ENCODE data around the gene SLC4A11. TPM values are rescaled to one million over a fixed set of nuclear protein-coding genes. Genes with fewer than 3 reads are reported as not detected.

The SLC4A11 gene
- total RNA-seq, 1 donor from 2014 or later: 6.6 TPM

GRCh38 chr20:3277686-3278465 lies 38.9 kb upstream of the SLC4A11 start:
- Histone ChIP-seq H3K79me2 (ENCODE audit: insufficient read depth, low read length) (no peaks in the 10 kb centered on the region), H3K27ac (ENCODE audit: low read depth, low read length) (no peak overlapping the region), H4K20me1 (ENCODE audit: insufficient read depth, low read length) (peaks cover 8% of the 10 kb centered on the region), H3K4me2 (ENCODE audit: low read length) (no peak overlapping the region), H3K9ac (ENCODE audit: low read length) (no peak overlapping the region), H3K4me3 (ENCODE audit: insufficient read depth, low read depth, low read length) (no peak overlapping the region), H2AFZ (ENCODE audit: low read depth, low read length) (no peak overlapping the region), H3K36me3 (ENCODE audit: insufficient read depth, low read length) (peaks cover 36% of the 10 kb centered on the region), H3K27me3 (ENCODE audit: insufficient read depth, low read length) (no peaks in the 10 kb centered on the region), H3K9me3 (ENCODE audit: insufficient read depth, low read depth, low read length) (no peaks in the 10 kb centered on the region), H3K4me1 (ENCODE audit: insufficient read depth, low read length) (no peaks in the 10 kb centered on the region)
- FAIRE-seq (no peak), DNase-seq (ENCODE audit: low read depth) (no peak)
- H3K4me1 Mint-ChIP-seq (ENCODE audit: low read depth, unreplicated experiment): peaks cover 13% of the 10 kb centered on the region
- H3K9me3 Mint-ChIP-seq (ENCODE audit: unreplicated experiment): no peaks in the 10 kb centered on the region
- no peak for TF ChIP-seq CTCF (IDR thresholded peaks at IDR 0.05; ENCODE audit: insufficient read depth, low read depth, low read length)
- no peak for TF ChIP-seq EZH2 (IDR thresholded peaks at IDR 0.05; ENCODE audit: insufficient read depth, low read length)
- no peaks in the 10 kb centered on the region for H3K27me3 Mint-ChIP-seq (ENCODE audit: low read depth, unreplicated experiment)
- H3K4me3 Mint-ChIP-seq (ENCODE audit: unreplicated experiment): no peak overlapping the region
- H3K36me3 Mint-ChIP-seq (ENCODE audit: low read depth, unreplicated experiment): peaks cover 43% of the 10 kb centered on the region
- H3K27ac Mint-ChIP-seq (ENCODE audit: unreplicated experiment): no peak overlapping the region

GRCh38 chr20:3276680-3277015 lies 37.7 kb upstream of the SLC4A11 start:
- H3K4me1 ChIP-seq (ENCODE audit: insufficient read depth, low read length): no peaks in the 10 kb centered on the region
- no peaks in the 10 kb centered on the region for H3K9me3 ChIP-seq (ENCODE audit: insufficient read depth, low read depth, low read length)
- no peak overlapping the region for H3K27ac ChIP-seq (ENCODE audit: low read depth, low read length)
- no peaks in the 10 kb centered on the region for H3K9me3 Mint-ChIP-seq (ENCODE audit: unreplicated experiment)
- H3K4me3 ChIP-seq (ENCODE audit: insufficient read depth, low read depth, low read length): no peak overlapping the region
- no peaks in the 10 kb centered on the region for H3K79me2 ChIP-seq (ENCODE audit: insufficient read depth, low read length)
- H3K4me2 ChIP-seq (ENCODE audit: low read length): no peak overlapping the region
- H3K27ac Mint-ChIP-seq (ENCODE audit: unreplicated experiment): no peak overlapping the region
- H3K27me3 ChIP-seq (ENCODE audit: insufficient read depth, low read length): no peaks in the 10 kb centered on the region
- peaks cover 42% of the 10 kb centered on the region for H3K36me3 Mint-ChIP-seq (ENCODE audit: low read depth, unreplicated experiment)
- no peak for TF ChIP-seq EZH2 (IDR thresholded peaks at IDR 0.05; ENCODE audit: insufficient read depth, low read length)
- TF ChIP-seq CTCF (IDR thresholded peaks at IDR 0.05; ENCODE audit: insufficient read depth, low read depth, low read length): peak; percentile 10
- no peak for FAIRE-seq
- no peaks in the 10 kb centered on the region for H3K27me3 Mint-ChIP-seq (ENCODE audit: low read depth, unreplicated experiment)
- no peak overlapping the region for H2AFZ ChIP-seq (ENCODE audit: low read depth, low read length)
- peaks cover 35% of the 10 kb centered on the region for H3K36me3 ChIP-seq (ENCODE audit: insufficient read depth, low read length)
- no peak overlapping the region for H3K4me3 Mint-ChIP-seq (ENCODE audit: unreplicated experiment)
- H4K20me1 ChIP-seq (ENCODE audit: insufficient read depth, low read length): peaks cover 8% of the 10 kb centered on the region
- no peak for DNase-seq (ENCODE audit: low read depth)
- no peak overlapping the region for H3K9ac ChIP-seq (ENCODE audit: low read length)
- peaks cover 4% of the 10 kb centered on the region for H3K4me1 Mint-ChIP-seq (ENCODE audit: low read depth, unreplicated experiment)

GRCh38 chr20:3275966-3276679 lies 37.1 kb upstream of the SLC4A11 start:
- Histone ChIP-seq H3K9me3 (ENCODE audit: insufficient read depth, low read depth, low read length) (no peaks in the 10 kb centered on the region), H3K4me3 (ENCODE audit: insufficient read depth, low read depth, low read length) (no peak overlapping the region), H3K4me2 (ENCODE audit: low read length) (no peak overlapping the region), H3K79me2 (ENCODE audit: insufficient read depth, low read length) (no peaks in the 10 kb centered on the region), H3K9ac (ENCODE audit: low read length) (no peak overlapping the region), H3K4me1 (ENCODE audit: insufficient read depth, low read length) (no peaks in the 10 kb centered on the region), H3K36me3 (ENCODE audit: insufficient read depth, low read length) (peaks cover 31% of the 10 kb centered on the region), H2AFZ (ENCODE audit: low read depth, low read length) (no peak overlapping the region), H4K20me1 (ENCODE audit: insufficient read depth, low read length) (peaks cover 8% of the 10 kb centered on the region), H3K27me3 (ENCODE audit: insufficient read depth, low read length) (no peaks in the 10 kb centered on the region), H3K27ac (ENCODE audit: low read depth, low read length) (no peak overlapping the region)
- Mint-ChIP-seq H3K27me3 (ENCODE audit: low read depth, unreplicated experiment) (no peaks in the 10 kb centered on the region), H3K27ac (ENCODE audit: unreplicated experiment) (no peak overlapping the region), H3K4me3 (ENCODE audit: unreplicated experiment) (no peak overlapping the region), H3K4me1 (ENCODE audit: low read depth, unreplicated experiment) (no peaks in the 10 kb centered on the region), H3K9me3 (ENCODE audit: unreplicated experiment) (no peaks in the 10 kb centered on the region), H3K36me3 (ENCODE audit: low read depth, unreplicated experiment) (peaks cover 36% of the 10 kb centered on the region)
- FAIRE-seq (no peak), DNase-seq (ENCODE audit: low read depth) (no peak)
- TF ChIP-seq EZH2 (IDR thresholded peaks at IDR 0.05; ENCODE audit: insufficient read depth, low read length): no peak
